ENCODE results near the gene PITPNM3.

PITPNM3 gene

DNA sequence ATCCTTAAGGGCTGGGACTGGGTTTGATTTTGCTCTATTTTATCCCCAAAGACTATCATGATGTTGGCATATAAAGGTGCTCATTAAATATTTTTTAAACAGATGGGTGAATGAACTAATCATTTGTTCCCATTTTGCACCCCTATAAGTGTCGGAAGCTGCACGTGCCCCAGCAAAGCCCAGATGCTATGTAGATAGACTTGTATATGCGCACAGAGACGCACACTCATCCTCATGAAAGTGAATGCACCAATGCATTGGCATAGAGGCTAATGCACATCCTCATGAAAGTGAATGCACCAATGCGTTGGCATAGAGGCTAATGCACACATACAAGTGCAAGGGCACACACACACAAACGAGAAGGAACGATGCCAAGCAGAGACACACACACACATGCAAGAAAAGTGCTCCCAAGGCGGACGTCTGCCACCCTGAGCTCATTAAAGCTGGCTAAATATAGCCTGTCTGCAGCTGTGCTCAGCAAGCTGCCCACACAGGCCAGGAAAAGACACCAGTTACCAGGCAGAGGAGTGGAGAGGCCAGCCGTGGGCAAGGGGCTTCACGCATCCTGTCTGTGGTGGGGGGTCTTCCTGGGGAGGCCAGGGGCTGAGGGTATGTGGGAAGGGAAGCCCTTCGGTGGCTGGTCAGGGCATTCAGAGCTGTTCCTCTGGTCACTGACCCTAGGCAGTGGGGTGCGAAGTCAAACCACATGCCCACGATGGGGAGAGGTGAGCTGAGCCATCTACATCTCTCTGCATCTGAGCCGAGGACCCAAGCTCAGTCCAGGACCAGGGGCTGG, 59.5 kb downstream of the PITPNM3 start:
- no peak for DNase-seq (ENCODE audit: low read depth)
- no peak overlapping the region for H3K4me3 ChIP-seq (ENCODE audit: low read length)
- TF ChIP-seq, protein P1, sequence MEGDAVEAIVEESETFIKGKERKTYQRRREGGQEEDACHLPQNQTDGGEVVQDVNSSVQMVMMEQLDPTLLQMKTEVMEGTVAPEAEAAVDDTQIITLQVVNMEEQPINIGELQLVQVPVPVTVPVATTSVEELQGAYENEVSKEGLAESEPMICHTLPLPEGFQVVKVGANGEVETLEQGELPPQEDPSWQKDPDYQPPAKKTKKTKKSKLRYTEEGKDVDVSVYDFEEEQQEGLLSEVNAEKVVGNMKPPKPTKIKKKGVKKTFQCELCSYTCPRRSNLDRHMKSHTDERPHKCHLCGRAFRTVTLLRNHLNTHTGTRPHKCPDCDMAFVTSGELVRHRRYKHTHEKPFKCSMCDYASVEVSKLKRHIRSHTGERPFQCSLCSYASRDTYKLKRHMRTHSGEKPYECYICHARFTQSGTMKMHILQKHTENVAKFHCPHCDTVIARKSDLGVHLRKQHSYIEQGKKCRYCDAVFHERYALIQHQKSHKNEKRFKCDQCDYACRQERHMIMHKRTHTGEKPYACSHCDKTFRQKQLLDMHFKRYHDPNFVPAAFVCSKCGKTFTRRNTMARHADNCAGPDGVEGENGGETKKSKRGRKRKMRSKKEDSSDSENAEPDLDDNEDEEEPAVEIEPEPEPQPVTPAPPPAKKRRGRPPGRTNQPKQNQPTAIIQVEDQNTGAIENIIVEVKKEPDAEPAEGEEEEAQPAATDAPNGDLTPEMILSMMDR (conservative IDR thresholded peaks at IDR 0.05; ENCODE audit: low read depth, low read length) = no peak

DNA sequence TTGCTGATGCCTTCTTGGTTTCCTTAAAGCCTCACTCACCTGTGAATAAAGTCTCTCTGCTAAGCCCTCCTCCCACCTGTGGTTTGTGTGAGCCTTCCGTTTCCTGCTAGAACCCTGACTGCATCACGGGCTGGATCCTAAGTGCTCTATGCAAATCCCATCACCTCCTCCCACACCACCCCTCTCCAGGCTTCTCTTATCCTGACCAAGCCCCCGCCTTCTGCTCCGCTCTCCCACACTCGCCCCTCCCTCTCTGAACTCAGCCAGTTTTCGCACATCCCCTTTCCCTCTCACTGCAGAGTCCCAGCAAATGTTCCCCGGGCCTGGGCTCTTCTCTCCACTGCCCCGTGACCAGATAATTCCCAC, 60.3 kb downstream of the PITPNM3 start:
- no peak overlapping the region for H3K4me3 ChIP-seq (ENCODE audit: low read length)
- no peak for DNase-seq (ENCODE audit: low read depth)
- TF ChIP-seq, protein P1 (conservative IDR thresholded peaks at IDR 0.05; ENCODE audit: low read depth, low read length) = no peak

- H3K4me3 ChIP-seq (ENCODE audit: low read length) = no peak overlapping the region
- TF ChIP-seq, protein P1 (conservative IDR thresholded peaks at IDR 0.05; ENCODE audit: low read depth, low read length) = peak; percentile 41
- no peak for DNase-seq (ENCODE audit: low read depth)
These were observed 60.8 kb downstream of the PITPNM3 start for GRCh38 chr17:6495450-6496115.

DNA sequence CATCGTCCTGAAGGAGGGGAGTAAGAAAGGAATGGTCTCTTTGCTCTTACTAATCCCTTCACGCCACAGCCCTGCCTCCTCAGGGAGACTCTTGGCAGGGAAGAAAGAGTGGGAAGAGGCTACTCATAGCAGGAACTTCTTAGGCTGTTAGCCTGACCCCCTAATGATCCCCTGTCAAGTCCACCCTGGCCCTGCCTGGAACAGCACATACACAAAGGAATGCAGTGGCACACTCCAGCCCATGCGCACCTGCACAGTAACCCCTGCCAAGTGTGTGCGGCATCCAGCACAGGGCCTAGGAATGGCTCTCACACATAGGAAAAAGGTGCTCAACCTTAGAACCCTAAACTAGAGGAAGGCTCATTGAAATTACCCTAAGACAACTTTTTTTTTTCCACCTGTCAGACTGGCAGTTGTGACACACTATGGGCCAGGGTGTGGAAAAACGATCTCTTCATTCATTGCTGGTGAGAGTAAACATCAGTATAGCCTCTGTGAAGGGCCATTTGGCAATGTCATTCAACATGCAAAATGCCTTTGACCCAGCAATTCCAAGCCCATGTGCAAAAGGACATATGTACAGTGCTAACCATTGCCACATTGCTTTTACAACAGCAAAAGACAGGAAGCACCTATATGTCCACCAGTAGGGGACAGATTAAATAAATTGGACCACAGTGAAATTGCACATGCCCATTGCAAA, 62.0 kb downstream of the PITPNM3 start:
- TF ChIP-seq, protein P1 (conservative IDR thresholded peaks at IDR 0.05; ENCODE audit: low read depth, low read length) = no peak
- DNase-seq (ENCODE audit: low read depth) = no peak
- no peak overlapping the region for H3K4me3 ChIP-seq (ENCODE audit: low read length)

DNA sequence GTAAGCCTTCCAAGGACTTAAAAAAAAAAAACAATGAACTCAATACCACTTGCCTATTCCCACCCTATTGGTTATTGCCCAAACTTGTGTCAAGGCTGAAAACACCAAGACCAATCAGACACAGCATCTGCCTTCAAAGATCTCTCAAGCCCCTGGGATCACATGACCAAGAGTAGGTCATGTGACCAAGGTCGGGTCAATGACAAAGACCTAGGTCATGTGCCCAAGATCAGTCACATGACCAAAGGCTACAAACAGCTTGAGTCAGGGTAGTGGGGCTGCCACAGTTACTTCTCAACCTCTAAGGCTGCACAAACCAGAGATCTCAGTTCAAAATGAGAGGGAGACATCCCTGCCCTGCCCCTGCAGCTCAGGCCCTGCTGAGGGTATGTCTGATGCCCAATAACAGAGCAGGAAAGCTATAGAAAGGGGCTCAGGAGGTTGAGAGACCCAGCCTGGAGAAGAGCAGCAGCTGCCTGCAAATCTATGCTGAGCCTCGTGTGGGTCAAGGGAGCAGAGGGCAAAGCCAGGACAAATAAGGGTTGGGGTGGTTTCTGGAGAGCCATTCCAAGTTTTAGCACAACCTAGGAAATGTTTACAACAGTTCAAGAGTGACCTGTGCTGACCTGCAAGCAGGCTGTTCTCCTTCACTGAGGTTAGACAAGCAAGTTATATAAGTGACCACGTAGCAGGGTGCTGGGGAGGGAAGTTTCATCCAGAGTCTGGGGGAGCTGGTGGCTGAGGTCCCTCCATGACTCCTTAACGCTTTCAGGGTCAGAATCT, 63.3 kb downstream of the PITPNM3 start:
- TF ChIP-seq, protein P1 (conservative IDR thresholded peaks at IDR 0.05; ENCODE audit: low read depth, low read length) = no peak
- no peak for DNase-seq (ENCODE audit: low read depth)
- no peak overlapping the region for H3K4me3 ChIP-seq (ENCODE audit: low read length)

GRCh38 chr17:6491071-6491700, 65.2 kb downstream of the PITPNM3 start:
- H3K4me3 ChIP-seq (ENCODE audit: low read length) = no peak overlapping the region
- TF ChIP-seq, protein P1 (conservative IDR thresholded peaks at IDR 0.05; ENCODE audit: low read depth, low read length) = no peak
- no peak for DNase-seq (ENCODE audit: low read depth)

Measured in retinal pigment epithelial cell (primary cell).